ENCODE data around the gene GJB2. TPM values are rescaled to one million over a fixed set of nuclear protein-coding genes. Genes with fewer than 3 reads are reported as not detected.

The GJB2 gene
- total RNA-seq, 2 donors from 2014 or later, result 0.78 to 2.3 TPM

- intact Hi-C loops (cut with DNase I), result no loop called here
- peak in 2 of 4 donors; percentile 14 to 38 for DNase-seq
- peak; percentile 47 for ATAC-seq
- Histone ChIP-seq H3K9me3 (no peaks in the 10 kb centered on the region), H3K36me3 (replicated peaks in 1 of 2; ENCODE audit: insufficient read depth in 1 of 2, low read depth in 2 of 2) (no peaks in the 10 kb centered on the region), H3K4me1 (peaks cover 12% of the 10 kb centered on the region), H3K27ac (no peak within 1 kb of the TSS), H3K27me3 (peaks cover 0 to 12% of the 10 kb centered on the region in 2 donors), H3K4me3 (no peak within 1 kb of the TSS)
- 0 to 1% methylated on average over 2 to 59 of the region's 85 CpGs for WGBS, 2 donors
- TF ChIP-seq POLR2A (IDR thresholded peaks at IDR 0.05), result no peak
- no peak for TF ChIP-seq CTCF (IDR thresholded peaks at IDR 0.05)
These were observed 39.3 kb upstream of the GJB2 start, which contains the start of gene GJB6 for GRCh38 chr13:20231839-20232555. Gene GJB6 (minus strand): TSS chr13:20232319. CDS start chr13:20223480, 8,839 bp downstream.

GRCh38 chr13:20230913-20231838 lies 38.4 kb upstream of the GJB2 start:
- H3K27me3 ChIP-seq, result peaks cover 0 to 12% of the 10 kb centered on the region in 2 donors
- H3K4me1 ChIP-seq, result peaks cover 12% of the 10 kb centered on the region
- no peak for TF ChIP-seq POLR2A (IDR thresholded peaks at IDR 0.05)
- TF ChIP-seq CTCF (IDR thresholded peaks at IDR 0.05), result no peak
- H3K27ac ChIP-seq, result no peak overlapping the region
- intact Hi-C loops (cut with DNase I), result no loop called here
- DNase-seq, result no peak
- no peaks in the 10 kb centered on the region for H3K9me3 ChIP-seq
- WGBS, 2 donors, result 32 to 37% methylated on average over 30 of the region's 30 CpGs
- no peak for ATAC-seq
- no peaks in the 10 kb centered on the region for H3K36me3 ChIP-seq (replicated peaks in 1 of 2; ENCODE audit: insufficient read depth in 1 of 2, low read depth in 2 of 2)
- H3K4me3 ChIP-seq, result no peak overlapping the region

- DNase-seq (no peak), ATAC-seq (no peak)
- intact Hi-C loops (cut with DNase I), result no loop called here
- no peaks in the 10 kb centered on the region for H3K36me3 ChIP-seq (replicated peaks in 1 of 2; ENCODE audit: insufficient read depth in 1 of 2, low read depth in 2 of 2)
- peaks cover 12% of the 10 kb centered on the region for H3K4me1 ChIP-seq
- 58 to 70% methylated on average over 5 to 6 of the region's 6 CpGs for WGBS, 2 donors
- no peak overlapping the region for H3K4me3 ChIP-seq
- peaks cover 0 to 12% of the 10 kb centered on the region in 2 donors for H3K27me3 ChIP-seq
- no peak overlapping the region for H3K27ac ChIP-seq
- no peak for TF ChIP-seq CTCF (IDR thresholded peaks at IDR 0.05)
- TF ChIP-seq POLR2A (IDR thresholded peaks at IDR 0.05), result no peak
- H3K9me3 ChIP-seq, result no peaks in the 10 kb centered on the region
These were observed 35.0 kb upstream of the GJB2 start for GRCh38 chr13:20227730-20228129.

- TF ChIP-seq POLR2A (IDR thresholded peaks at IDR 0.05), result no peak
- no peak for TF ChIP-seq CTCF (IDR thresholded peaks at IDR 0.05)
- Histone ChIP-seq H3K4me3 (no peak overlapping the region), H3K4me1 (peaks cover 9% of the 10 kb centered on the region), H3K27ac (no peak overlapping the region), H3K36me3 (replicated peaks in 1 of 2; ENCODE audit: insufficient read depth in 1 of 2, low read depth in 2 of 2) (no peaks in the 10 kb centered on the region), H3K27me3 (peaks cover 0 to 12% of the 10 kb centered on the region in 2 donors), H3K9me3 (no peaks in the 10 kb centered on the region)
- WGBS, 2 donors, result 71 to 85% methylated on average over 5 to 8 of the region's 8 CpGs
- intact Hi-C loops (cut with DNase I), result no loop called here
- ATAC-seq (no peak), DNase-seq (no peak)
These were observed 34.5 kb upstream of the GJB2 start for GRCh38 chr13:20227288-20227687.
